K562 (cell line): ENCODE measurements around the gene DNAI1. TPM values are rescaled to one million over a fixed set of nuclear protein-coding genes. Genes with fewer than 3 reads are reported as not detected.

Source experiments
- ATAC-seq: fragments of 200-7000 bp; cut with Tn5 transposase; 3 replicates; pipeline ENCODE4 v1.9.1; 2020; ENCODE audit warnings: moderate library complexity
- BruUV-seq: library from RNA; stranded (reverse); fragments of 400-500 nt; replicated peaks from 2 replicates; lab custom pipeline; 2021; lab: Mats Ljungman, UMichigan
- CTCF ChIA-PET: fragments of 300-600 bp; formaldehyde crosslinking; extraction: SDS; loops from one replicate; lab custom pipeline; 2021; ENCODE audit warnings: low intra/inter-chr PET ratio; lab: Yijun Ruan, JAX
- POLR2A ChIA-PET: fragments of 300-600, 350-650 bp; sonication (Branson Sonifier 250); formaldehyde crosslinking; extraction: SDS; loops from one replicate; lab custom pipeline; 2021; ENCODE audit warnings: antibody characterized with exemption, inconsistent platforms; lab: Yijun Ruan, JAX
- DNase-seq, 4 experiments: peaks; one replicate each; pipeline versions ENCODE4 v3.0.0 to v3.0.0-alpha.2; 2011 to 2018; ENCODE audit warnings: low spot score in 3 of 4, mixed read lengths in 3 of 4; ENCODE audit errors: extremely low read depth in 1 of 4
- FAIRE-seq: peaks from 2 replicates; lab custom pipeline; 2011; peaks lifted over from hg19 to GRCh38; lab: Jason Lieb, UNC
- H2AFZ ChIP-seq: 2 replicates; pipeline ENCODE4 v1.6.0; 2011; ENCODE audit warnings: low read depth, low read length, control low read depth, inconsistent platforms
- H3K27ac ChIP-seq: fragments of 200-600 bp; 3 replicates; pipeline ENCODE4 v1.8.0; 2011; ENCODE audit warnings: low read depth, mild to moderate bottlenecking, control low read depth, inconsistent platforms, low read length, moderate library complexity, mixed read lengths; ENCODE audit errors: extremely low read depth
- H3K27me3 ChIP-seq, 2 experiments: fragments of 300-600 bp in 1 of 2; 2 replicates in 1 of 2; 3 replicates in 1 of 2; pipeline versions ENCODE4 v1.6.0 to v1.8.0; 2011; ENCODE audit warnings: inconsistent platforms in 2 of 2, low read length in 2 of 2, mild to moderate bottlenecking in 1 of 2, mixed read lengths in 1 of 2, moderate library complexity in 1 of 2; ENCODE audit not compliant: control insufficient read depth in 2 of 2, insufficient read depth in 2 of 2
- H3K36me3 ChIP-seq: fragments of 300-600 bp; 3 replicates; pipeline ENCODE4 v1.8.0; 2011; ENCODE audit warnings: mild to moderate bottlenecking, low read length, inconsistent platforms; ENCODE audit not compliant: control insufficient read depth, insufficient read depth
- H3K4me1 ChIP-seq, 2 experiments: fragments of 200-600 bp in 1 of 2; replicated peaks in 1 of 2; 2 replicates in 1 of 2; 3 replicates in 1 of 2; pipeline versions ENCODE4 v1.5.1 to v1.8.0; 2011; ENCODE audit warnings: inconsistent platforms in 2 of 2, low read length in 2 of 2, mild to moderate bottlenecking in 1 of 2, mixed read lengths in 1 of 2, moderate library complexity in 1 of 2; ENCODE audit not compliant: control insufficient read depth in 2 of 2, insufficient read depth in 2 of 2
- H3K4me2 ChIP-seq: 2 replicates; pipeline ENCODE4 v1.6.1; 2011; ENCODE audit warnings: low read length, control low read depth, inconsistent platforms, mixed read lengths; ENCODE audit not compliant: insufficient read depth
- H3K4me3 ChIP-seq: fragments of 200-600 bp; sonication (generic), shearing (Covaris generic); 2 replicates; pipeline ENCODE4 v1.5.1; 2016; ENCODE audit warnings: control low read depth, inconsistent platforms
- H3K79me2 ChIP-seq: fragments of 200-600 bp; 3 replicates; pipeline ENCODE4 v1.8.0; 2011; ENCODE audit warnings: low read length, inconsistent platforms; ENCODE audit not compliant: control insufficient read depth, insufficient read depth
- H3K9ac ChIP-seq, 2 experiments: 2 replicates each; pipeline versions ENCODE4 v1.6.0 to v1.6.1; 2011; ENCODE audit warnings: low read depth in 2 of 2, low read length in 2 of 2, control low read depth in 1 of 2, inconsistent platforms in 1 of 2, mild to moderate bottlenecking in 1 of 2, mixed read lengths in 1 of 2; ENCODE audit not compliant: insufficient read depth in 1 of 2
- H3K9me1 ChIP-seq: one replicate; pipeline ENCODE4 v1.6.0; 2011; ENCODE audit warnings: inconsistent platforms, mild to moderate bottlenecking, low read length, moderate library complexity; ENCODE audit not compliant: control insufficient read depth, insufficient read depth
- H3K9me3 ChIP-seq: replicated peaks from 2 replicates; pipeline ENCODE4 v1.5.1; 2011; ENCODE audit warnings: low read depth, low read length, inconsistent platforms; ENCODE audit not compliant: control insufficient read depth, insufficient read depth
- H4K20me1 ChIP-seq: replicated peaks from 2 replicates; pipeline ENCODE4 v1.6.1; 2011; ENCODE audit warnings: low read length, inconsistent platforms, mixed read lengths; ENCODE audit not compliant: control insufficient read depth, insufficient read depth
- C11orf30 ChIP-seq: fragments of 450-650 bp; IDR thresholded peaks from 2 replicates; pipeline ENCODE4 v1.6.1; 2016; ENCODE audit warnings: low read depth, mild to moderate bottlenecking
- ZNF57 ChIP-seq: fragments of 450-650 bp; formaldehyde crosslinking; IDR thresholded peaks from 2 replicates; pipeline ENCODE4 v1.4.0; 2020; ENCODE audit warnings: mild to moderate bottlenecking, moderate library complexity
- WGBS: fragments of 100-300 bp; shearing (Covaris generic); methylation state at CpG from one replicate; pipeline ENCODE4 v1.1.6; 2016; ENCODE audit warnings: low coverage, mixed read lengths; ENCODE audit not compliant: insufficient coverage; ENCODE audit errors: missing lambda C conversion rate; 5-methylcytosine and 5-hydroxymethylcytosine counted together
- in situ Hi-C: fragments of 300-500 bp; cut with MboI; formaldehyde crosslinking; loops from 4 replicates; pipeline ENCODE4 v1.15.0; 2018; ENCODE audit warnings: inconsistent platforms, mixed read lengths
- intact Hi-C: fragments of 100-400 bp; cut with micrococcal nuclease; formaldehyde crosslinking; loops from 2 replicates; pipeline ENCODE4 v1.14.2; 2022
- polyA plus RNA-seq, 8 experiments: library from polyadenylated mRNA; depleted of rRNA in 4 of 8; stranded (reverse) in 5 of 8; unstranded in 3 of 8; fragments of >200 nt; fragmentation: Nextera tagmentation in 2 of 8; fragmentation: Illumina TruSeq in 1 of 8; extraction: Ambion mirVana in 2 of 8; extraction: Trizol in 1 of 8; gene quantifications; 2 replicates each; pipeline versions ENCODE4 v1.2.1 to v1.2.3, GENCODE V29; 2011 to 2014; ENCODE audit warnings: inconsistent platforms in 1 of 8, missing spikeins in 1 of 8
- total RNA-seq, 7 experiments: library from RNA; depleted of rRNA in 6 of 7; stranded (reverse); fragments of >200 nt in 6 of 7; fragmentation: Illumina TruSeq in 2 of 7; extraction: Trizol in 2 of 7; gene quantifications; 2 replicates each; pipeline versions ENCODE4 v1.2.1 to v1.2.3, GENCODE V29; 2011 to 2021; ENCODE audit warnings: low replicate concordance in 1 of 7
- TF ChIP-seq, protein P1 (sequence below): fragments of 150-350 bp; conservative IDR thresholded peaks from 2 replicates; pipeline ENCODE4 v1.6.1; 2014; ENCODE audit warnings: low read length
- TF ChIP-seq, protein P2 (sequence below): fragments of 250-450 bp; sonication (Bioruptor Pico); IDR thresholded peaks from 2 replicates; pipeline ENCODE4 v1.8.0; 2021; ENCODE audit warnings: moderate library complexity, mild to moderate bottlenecking, inconsistent platforms
- TF ChIP-seq, protein P3 (sequence below): fragments of 250-450 bp; sonication (Bioruptor Pico); IDR thresholded peaks from 2 replicates; pipeline ENCODE4 v1.4.0; 2020; ENCODE audit warnings: mild to moderate bottlenecking, moderate library complexity

Gene DNAI1
- total and polyA plus RNA-seq, 9 of the 15 experiments (the other 6 are each of a cell fraction or from before 2014, with no cell fraction given) = 0.01 to 0.17 (median 0.04) TPM; not detected in 6

DNA sequence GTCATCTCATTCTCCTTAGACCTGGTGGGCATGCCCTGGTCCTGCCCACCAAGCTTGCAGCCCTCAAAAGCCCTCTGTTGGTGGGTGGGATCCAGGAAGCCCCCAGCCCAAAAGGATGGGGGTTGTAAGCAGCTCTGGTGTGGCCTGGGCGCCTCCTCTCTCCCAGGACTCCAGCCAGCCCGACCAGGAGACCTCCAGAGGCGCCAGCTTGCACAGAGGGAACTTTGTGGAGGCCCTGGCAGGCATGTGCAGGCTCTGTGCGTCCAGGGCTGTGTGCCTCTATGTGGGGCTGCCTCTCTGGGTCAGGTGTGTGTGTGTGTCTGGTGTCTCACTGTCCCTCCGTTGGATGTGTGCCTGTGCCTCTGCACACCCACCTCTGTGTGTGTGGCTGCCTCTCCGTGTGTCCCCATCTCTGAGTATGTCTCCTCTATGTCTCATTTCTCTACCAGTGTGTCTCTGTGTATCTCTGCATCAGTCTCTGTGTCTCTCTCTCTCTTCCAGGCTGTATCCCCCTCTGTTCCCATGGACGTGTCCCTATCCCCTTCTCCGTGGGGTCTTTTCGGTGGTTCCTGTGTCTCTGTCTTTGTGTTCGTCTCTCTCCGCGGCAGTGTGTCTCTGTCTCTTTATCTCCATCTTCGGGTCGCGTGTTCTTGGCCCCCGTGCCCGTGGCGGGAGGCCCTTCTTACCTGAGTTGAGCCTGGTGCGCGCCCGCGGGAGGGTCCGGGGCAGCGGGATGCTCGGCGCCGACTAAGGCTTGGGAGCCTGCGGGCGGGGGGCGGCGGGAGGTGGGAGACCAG lies 63.7 kb downstream of the DNAI1 start:
- no peak overlapping the region for H2AFZ ChIP-seq
- H3K27ac ChIP-seq = no peak overlapping the region
- no peaks in the 10 kb centered on the region for H3K79me2 ChIP-seq
- DNase-seq (no peak), ATAC-seq (no peak), FAIRE-seq (no peak)
- no peak overlapping the region for H3K4me2 ChIP-seq
- in situ Hi-C loops (no loop called here), intact Hi-C loops (no loop called here)
- POLR2A ChIA-PET = no interaction called here
- no peaks in the 10 kb centered on the region for H3K36me3 ChIP-seq
- H3K4me1 ChIP-seq = peaks cover 6 to 12% of the 10 kb centered on the region in 2 experiments; a peak in 4 of 5 replicates
- no peaks in the 10 kb centered on the region for H3K9me3 ChIP-seq
- H3K9ac ChIP-seq = no peak overlapping the region
- CTCF ChIA-PET = no interaction called here
- no TSS peak for BruUV-seq
- no peaks in the 10 kb centered on the region for H3K9me1 ChIP-seq
- WGBS = 9% methylated on average over 9 of the region's 31 CpGs
- H3K27me3 ChIP-seq = peaks cover 0 to 15% of the 10 kb centered on the region in 2 experiments; a peak in 2 of 5 replicates
- no peaks in the 10 kb centered on the region for H4K20me1 ChIP-seq
- H3K4me3 ChIP-seq = no peak overlapping the region
- TF ChIP-seq, protein P1, sequence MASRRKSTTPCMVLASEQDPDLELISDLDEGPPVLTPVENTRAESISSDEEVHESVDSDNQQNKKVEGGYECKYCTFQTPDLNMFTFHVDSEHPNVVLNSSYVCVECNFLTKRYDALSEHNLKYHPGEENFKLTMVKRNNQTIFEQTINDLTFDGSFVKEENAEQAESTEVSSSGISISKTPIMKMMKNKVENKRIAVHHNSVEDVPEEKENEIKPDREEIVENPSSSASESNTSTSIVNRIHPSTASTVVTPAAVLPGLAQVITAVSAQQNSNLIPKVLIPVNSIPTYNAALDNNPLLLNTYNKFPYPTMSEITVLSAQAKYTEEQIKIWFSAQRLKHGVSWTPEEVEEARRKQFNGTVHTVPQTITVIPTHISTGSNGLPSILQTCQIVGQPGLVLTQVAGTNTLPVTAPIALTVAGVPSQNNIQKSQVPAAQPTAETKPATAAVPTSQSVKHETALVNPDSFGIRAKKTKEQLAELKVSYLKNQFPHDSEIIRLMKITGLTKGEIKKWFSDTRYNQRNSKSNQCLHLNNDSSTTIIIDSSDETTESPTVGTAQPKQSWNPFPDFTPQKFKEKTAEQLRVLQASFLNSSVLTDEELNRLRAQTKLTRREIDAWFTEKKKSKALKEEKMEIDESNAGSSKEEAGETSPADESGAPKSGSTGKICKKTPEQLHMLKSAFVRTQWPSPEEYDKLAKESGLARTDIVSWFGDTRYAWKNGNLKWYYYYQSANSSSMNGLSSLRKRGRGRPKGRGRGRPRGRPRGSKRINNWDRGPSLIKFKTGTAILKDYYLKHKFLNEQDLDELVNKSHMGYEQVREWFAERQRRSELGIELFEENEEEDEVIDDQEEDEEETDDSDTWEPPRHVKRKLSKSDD = no peak
- TF ChIP-seq, protein P2, sequence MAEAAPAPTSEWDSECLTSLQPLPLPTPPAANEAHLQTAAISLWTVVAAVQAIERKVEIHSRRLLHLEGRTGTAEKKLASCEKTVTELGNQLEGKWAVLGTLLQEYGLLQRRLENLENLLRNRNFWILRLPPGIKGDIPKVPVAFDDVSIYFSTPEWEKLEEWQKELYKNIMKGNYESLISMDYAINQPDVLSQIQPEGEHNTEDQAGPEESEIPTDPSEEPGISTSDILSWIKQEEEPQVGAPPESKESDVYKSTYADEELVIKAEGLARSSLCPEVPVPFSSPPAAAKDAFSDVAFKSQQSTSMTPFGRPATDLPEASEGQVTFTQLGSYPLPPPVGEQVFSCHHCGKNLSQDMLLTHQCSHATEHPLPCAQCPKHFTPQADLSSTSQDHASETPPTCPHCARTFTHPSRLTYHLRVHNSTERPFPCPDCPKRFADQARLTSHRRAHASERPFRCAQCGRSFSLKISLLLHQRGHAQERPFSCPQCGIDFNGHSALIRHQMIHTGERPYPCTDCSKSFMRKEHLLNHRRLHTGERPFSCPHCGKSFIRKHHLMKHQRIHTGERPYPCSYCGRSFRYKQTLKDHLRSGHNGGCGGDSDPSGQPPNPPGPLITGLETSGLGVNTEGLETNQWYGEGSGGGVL (CRISPR knock-in tag) = no peak
- TF ChIP-seq ZNF57 (CRISPR knock-in tag) = no peak
- no peak for TF ChIP-seq C11orf30
- TF ChIP-seq, protein P3, sequence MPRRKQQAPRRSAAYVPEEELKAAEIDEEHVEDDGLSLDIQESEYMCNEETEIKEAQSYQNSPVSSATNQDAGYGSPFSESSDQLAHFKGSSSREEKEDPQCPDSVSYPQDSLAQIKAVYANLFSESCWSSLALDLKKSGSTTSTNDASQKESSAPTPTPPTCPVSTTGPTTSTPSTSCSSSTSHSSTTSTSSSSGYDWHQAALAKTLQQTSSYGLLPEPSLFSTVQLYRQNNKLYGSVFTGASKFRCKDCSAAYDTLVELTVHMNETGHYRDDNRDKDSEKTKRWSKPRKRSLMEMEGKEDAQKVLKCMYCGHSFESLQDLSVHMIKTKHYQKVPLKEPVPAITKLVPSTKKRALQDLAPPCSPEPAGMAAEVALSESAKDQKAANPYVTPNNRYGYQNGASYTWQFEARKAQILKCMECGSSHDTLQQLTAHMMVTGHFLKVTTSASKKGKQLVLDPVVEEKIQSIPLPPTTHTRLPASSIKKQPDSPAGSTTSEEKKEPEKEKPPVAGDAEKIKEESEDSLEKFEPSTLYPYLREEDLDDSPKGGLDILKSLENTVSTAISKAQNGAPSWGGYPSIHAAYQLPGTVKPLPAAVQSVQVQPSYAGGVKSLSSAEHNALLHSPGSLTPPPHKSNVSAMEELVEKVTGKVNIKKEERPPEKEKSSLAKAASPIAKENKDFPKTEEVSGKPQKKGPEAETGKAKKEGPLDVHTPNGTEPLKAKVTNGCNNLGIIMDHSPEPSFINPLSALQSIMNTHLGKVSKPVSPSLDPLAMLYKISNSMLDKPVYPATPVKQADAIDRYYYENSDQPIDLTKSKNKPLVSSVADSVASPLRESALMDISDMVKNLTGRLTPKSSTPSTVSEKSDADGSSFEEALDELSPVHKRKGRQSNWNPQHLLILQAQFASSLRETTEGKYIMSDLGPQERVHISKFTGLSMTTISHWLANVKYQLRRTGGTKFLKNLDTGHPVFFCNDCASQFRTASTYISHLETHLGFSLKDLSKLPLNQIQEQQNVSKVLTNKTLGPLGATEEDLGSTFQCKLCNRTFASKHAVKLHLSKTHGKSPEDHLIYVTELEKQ (CRISPR knock-in tag) = no peak
